HepG2 (cell line): Measurements from ENCODE around the gene DSCAM. TPM values are rescaled to one million over a fixed set of nuclear protein-coding genes. Genes with fewer than 3 reads are reported as not detected.

ENCODE experiments used
- ATAC-seq: fragments of 200-7000 bp; cut with Tn5 transposase; 3 replicates; pipeline ENCODE4 v1.9.1; 2020; ENCODE audit warnings: mild to moderate bottlenecking, moderate library complexity
- BruUV-seq: library from RNA; stranded (reverse); fragments of 400-500 nt; replicated peaks from 2 replicates; lab custom pipeline; 2021; lab: Mats Ljungman, UMichigan
- CTCF ChIA-PET: fragments of 300-600 bp; formaldehyde crosslinking; extraction: SDS; loops from one replicate; lab custom pipeline; 2021; ENCODE audit warnings: low total read pairs, inconsistent platforms, low intra/inter-chr PET ratio; lab: Yijun Ruan, JAX
- POLR2A ChIA-PET: fragments of 350-600 bp; sonication (Branson Sonifier 250); formaldehyde crosslinking; loops from one replicate; lab custom pipeline; 2020; ENCODE audit warnings: antibody characterized with exemption, inconsistent platforms; lab: Yijun Ruan, JAX
- DNase-seq: peaks from one replicate; pipeline ENCODE4 v3.0.0-alpha.2; 2015; ENCODE audit warnings: low spot score
- FAIRE-seq: peaks from 3 replicates; lab custom pipeline; 2011; peaks lifted over from hg19 to GRCh38; lab: Jason Lieb, UNC
- H2AFZ ChIP-seq: one replicate; pipeline ENCODE4 v1.6.1; 2011; ENCODE audit warnings: low read length, inconsistent platforms
- H3K27ac ChIP-seq: fragments of 300-600 bp; 3 replicates; pipeline ENCODE4 v1.8.0; 2011; ENCODE audit warnings: mixed run types, mild to moderate bottlenecking, mixed read lengths, low read length, inconsistent platforms; ENCODE audit not compliant: insufficient read depth; ENCODE audit errors: extremely low read length
- H3K27me3 ChIP-seq, 2 experiments: fragments of 200-600 bp in 1 of 2; 2 replicates in 1 of 2; 3 replicates in 1 of 2; pipeline versions ENCODE4 v1.6.0 to v1.8.0; 2011; ENCODE audit warnings: low read length in 2 of 2, mild to moderate bottlenecking in 2 of 2, moderate library complexity in 2 of 2, inconsistent platforms in 1 of 2; ENCODE audit not compliant: insufficient read depth in 2 of 2, control insufficient read depth in 1 of 2
- H3K36me3 ChIP-seq, 2 experiments: fragments of 200-600 bp in 1 of 2; replicated peaks in 1 of 2; 2 replicates in 1 of 2; 3 replicates in 1 of 2; pipeline versions ENCODE4 v1.5.1 to v1.8.0; 2011; ENCODE audit warnings: low read length in 2 of 2, inconsistent platforms in 1 of 2; ENCODE audit not compliant: insufficient read depth in 2 of 2, control insufficient read depth in 1 of 2
- H3K4me1 ChIP-seq: 2 replicates; pipeline ENCODE4 v1.5.1; 2012; ENCODE audit warnings: low read length, inconsistent platforms; ENCODE audit not compliant: insufficient read depth
- H3K4me2 ChIP-seq: 2 replicates; pipeline ENCODE4 v1.6.0; 2011; ENCODE audit warnings: low read depth, low read length, inconsistent platforms
- H3K4me3 ChIP-seq, 3 experiments: fragments of 200-600 bp in 1 of 3; sonication (generic), shearing (Covaris generic) in 1 of 3; replicated peaks in 1 of 3; 2 replicates each; pipeline ENCODE4 v1.5.1; 2011 to 2016; ENCODE audit warnings: low read length in 3 of 3, inconsistent platforms in 2 of 3, low read depth in 2 of 3, mild to moderate bottlenecking in 2 of 3, control low read depth in 1 of 3, mixed read lengths in 1 of 3; ENCODE audit not compliant: insufficient read depth in 1 of 3
- H3K79me2 ChIP-seq: one replicate; pipeline ENCODE4 v1.6.1; 2011; ENCODE audit warnings: low read length, inconsistent platforms; ENCODE audit not compliant: insufficient read depth
- H3K9ac ChIP-seq: 2 replicates; pipeline ENCODE4 v1.6.0; 2011; ENCODE audit warnings: mild to moderate bottlenecking, low read depth, low read length, inconsistent platforms; ENCODE audit not compliant: insufficient read depth
- H3K9me3 ChIP-seq: 2 replicates; pipeline ENCODE4 v1.5.1; 2012; ENCODE audit warnings: mild to moderate bottlenecking, low read length
- H4K20me1 ChIP-seq: 2 replicates; pipeline ENCODE4 v1.6.0; 2011; ENCODE audit warnings: inconsistent platforms, mild to moderate bottlenecking, low read length, moderate library complexity; ENCODE audit not compliant: insufficient read depth
- AHR ChIP-seq: IDR thresholded peaks from 2 replicates; pipeline ENCODE4 v1.6.1; 2018; ENCODE audit warnings: missing genetic modification reagents, missing compliant biosample characterization
- DMAP1 ChIP-seq: IDR thresholded peaks from 2 replicates; pipeline ENCODE4 v1.6.1; 2016
- KLF13 ChIP-seq: sonication (generic); formaldehyde crosslinking; IDR thresholded peaks from 2 replicates; pipeline ENCODE4 v1.4.0; 2020; ENCODE audit warnings: mild to moderate bottlenecking, missing genetic modification reagents
- PTBP1 ChIP-seq: fragments of 200-400 bp; formaldehyde crosslinking; IDR thresholded peaks from 2 replicates; pipeline ENCODE4 v1.6.1; 2018; ENCODE audit warnings: low read length, low read depth; ENCODE audit not compliant: poor library complexity, severe bottlenecking
- RXRA ChIP-seq: sonication (generic); formaldehyde crosslinking; IDR thresholded peaks from 2 replicates; pipeline ENCODE4 v1.5.1; 2020; ENCODE audit warnings: missing genetic modification reagents
- SIN3B ChIP-seq: fragments of 150-350 bp; IDR thresholded peaks from 2 replicates; pipeline ENCODE4 v1.6.1; 2014; ENCODE audit warnings: low read length
- SMAD3 ChIP-seq: sonication (generic); formaldehyde crosslinking; IDR thresholded peaks from 2 replicates; pipeline ENCODE4 v1.4.0; 2020; ENCODE audit warnings: missing genetic modification reagents
- SNRNP70 ChIP-seq: fragments of 200-400 bp; formaldehyde crosslinking; IDR thresholded peaks from 2 replicates; pipeline ENCODE4 v1.6.1; 2017; ENCODE audit warnings: mild to moderate bottlenecking, low read depth, low read length, moderate library complexity
- ZNF510 ChIP-seq: sonication (generic); formaldehyde crosslinking; IDR thresholded peaks from 2 replicates; pipeline ENCODE4 v1.4.0; 2020; ENCODE audit warnings: low read depth, mild to moderate bottlenecking, missing genetic modification reagents
- ZNF747 ChIP-seq: sonication (generic); formaldehyde crosslinking; IDR thresholded peaks from 2 replicates; pipeline ENCODE4 v1.8.1; 2023; ENCODE audit warnings: missing genetic modification reagents, mild to moderate bottlenecking, borderline replicate concordance
- ZNF83 ChIP-seq: sonication (generic); formaldehyde crosslinking; IDR thresholded peaks from 2 replicates; pipeline ENCODE4 v1.4.0; 2020; ENCODE audit warnings: missing genetic modification reagents, mild to moderate bottlenecking, borderline replicate concordance
- ZZZ3 ChIP-seq: sonication (generic); formaldehyde crosslinking; IDR thresholded peaks from 2 replicates; pipeline ENCODE4 v1.4.0; 2020; ENCODE audit warnings: missing genetic modification reagents, mild to moderate bottlenecking, borderline replicate concordance
- WGBS: methylation state at CpG from one replicate; pipeline ENCODE4 v1.1.6; 2017; ENCODE audit warnings: low lambda C conversion rate; 5-methylcytosine and 5-hydroxymethylcytosine counted together
- in situ Hi-C: cut with HindIII; loops from 2 replicates; pipeline ENCODE4 v1.10.0; 2017; ENCODE audit warnings: low pct_unique_long_range_greater_than_20kb; ENCODE audit not compliant: extremely low pct_ligation_motif_present
- intact Hi-C: fragments of 100-400 bp; cut with micrococcal nuclease; formaldehyde crosslinking; loops from one replicate; pipeline ENCODE4 v1.10.0; 2022; ENCODE audit not compliant: unreplicated experiment
- polyA plus RNA-seq, 8 experiments: library from polyadenylated mRNA; depleted of rRNA in 3 of 8; stranded (reverse) in 7 of 8; unstranded in 1 of 8; fragments of >200 nt; fragmentation: Illumina TruSeq in 4 of 8; extraction: Trizol in 4 of 8; gene quantifications; 2 replicates each; pipeline versions ENCODE4 v1.2.1 to v1.2.3, GENCODE V29; 2011 to 2016; ENCODE audit warnings: low read depth in 4 of 8, missing spikeins in 1 of 8, mixed read lengths in 1 of 8; ENCODE audit not compliant: insufficient read depth in 1 of 8
- total RNA-seq, 5 experiments: library from RNA; depleted of rRNA; stranded (reverse); fragments of >200 nt; fragmentation: Illumina TruSeq; extraction: Trizol; gene quantifications; 2 replicates each; pipeline ENCODE4 v1.2.3, GENCODE V29; 2016; ENCODE audit warnings: low read depth in 1 of 5

The DSCAM gene
- total and polyA plus RNA-seq, 2 of the 13 experiments (the other 11 are each of a cell fraction or from before 2014, with no cell fraction given) = not detected

GRCh38 chr21:40839521-40839920 is 7.4 kb downstream of the DSCAM start:
- FAIRE-seq = no peak
- H3K79me2 ChIP-seq = no peaks in the 10 kb centered on the region
- no peaks in the 10 kb centered on the region; a peak in 2 of 5 replicates for H3K27me3 ChIP-seq
- H2AFZ ChIP-seq = no peak overlapping the region
- in situ Hi-C loops = no loop called here
- WGBS = 13% methylated on average over 2 of the region's 2 CpGs
- no TSS peak for BruUV-seq
- ChIA-PET POLR2A (no interaction called here), CTCF (no interaction called here)
- H3K9me3 ChIP-seq = no peaks in the 10 kb centered on the region; the same call in 1 of the 2 replicates
- no peak overlapping the region for H3K9ac ChIP-seq
- no peak overlapping the region for H3K4me3 ChIP-seq
- H4K20me1 ChIP-seq = no peaks in the 10 kb centered on the region
- DNase-seq = no peak
- no peaks in the 10 kb centered on the region for H3K36me3 ChIP-seq
- intact Hi-C loops = no loop called here
- H3K4me2 ChIP-seq = no peak overlapping the region
- ATAC-seq = no peak
- no peak overlapping the region for H3K27ac ChIP-seq
- H3K4me1 ChIP-seq = no peaks in the 10 kb centered on the region
- TF ChIP-seq SMAD3 (CRISPR knock-in tag) (no peak), ZNF83 (no peak), DMAP1 (CRISPR knock-in tag) (no peak), RXRA (CRISPR knock-in tag) (no peak), PTBP1 (no peak), ZNF747 (CRISPR knock-in tag) (no peak), SIN3B (no peak), SNRNP70 (no peak), KLF13 (CRISPR knock-in tag) (no peak), AHR (CRISPR knock-in tag) (no peak), ZNF510 (CRISPR knock-in tag) (no peak), ZZZ3 (CRISPR knock-in tag) (no peak)
